Endothelial cell of umbilical vein (primary cell): Measurements from ENCODE around the gene LRIG1. TPM values are rescaled to one million over a fixed set of nuclear protein-coding genes. Genes with fewer than 3 reads are reported as not detected.

Experiments
- BruUV-seq: library from RNA; stranded (reverse); fragments of 400-500 nt; replicated peaks from 2 replicates; lab custom pipeline; 2021; lab: Mats Ljungman, UMichigan
- CTCF ChIA-PET: fragments of 300-600, 350-600 bp; sonication (Branson Sonifier 250); formaldehyde crosslinking; loops from one replicate; lab custom pipeline; 2021; ENCODE audit warnings: antibody characterized with exemption, inconsistent platforms; lab: Charles Lee
- POLR2A ChIA-PET: fragments of 300-600, 350-600 bp; sonication (Branson Sonifier 250); formaldehyde crosslinking; loops from one replicate; lab custom pipeline; 2021; ENCODE audit warnings: antibody characterized with exemption, inconsistent platforms; lab: Charles Lee
- DNase-seq: peaks from one replicate; pipeline ENCODE4 v3.0.0-alpha.2; 2011; ENCODE audit warnings: low read depth, low spot score
- FAIRE-seq: peaks from 2 replicates; lab custom pipeline; 2011; peaks lifted over from hg19 to GRCh38; lab: Jason Lieb, UNC
- H2AFZ ChIP-seq: 2 replicates; pipeline ENCODE4 v1.6.0; 2012; ENCODE audit warnings: low read depth, low read length, control low read depth, inconsistent platforms
- H3K27ac ChIP-seq: 2 replicates; pipeline ENCODE4 v1.5.1; 2011; ENCODE audit warnings: low read depth, mild to moderate bottlenecking, control low read depth, low read length, moderate library complexity; ENCODE audit not compliant: insufficient read depth
- H3K27me3 ChIP-seq, 2 experiments: 2 replicates each; pipeline versions ENCODE4 v1.6.0 to v1.6.1; 2011; ENCODE audit warnings: low read length in 2 of 2, mixed read lengths in 1 of 2; ENCODE audit not compliant: control insufficient read depth in 2 of 2, insufficient read depth in 2 of 2
- H3K36me3 ChIP-seq, 2 experiments: 2 replicates in 1 of 2; 3 replicates in 1 of 2; pipeline ENCODE4 v1.5.1; 2011; ENCODE audit warnings: low read length in 2 of 2, mild to moderate bottlenecking in 1 of 2, moderate library complexity in 1 of 2; ENCODE audit not compliant: control insufficient read depth in 2 of 2, insufficient read depth in 2 of 2; ENCODE audit errors: extremely low read depth in 1 of 2
- H3K4me1 ChIP-seq: 3 replicates; pipeline ENCODE4 v1.5.1; 2011; ENCODE audit warnings: mild to moderate bottlenecking, low read length; ENCODE audit not compliant: control insufficient read depth, insufficient read depth; ENCODE audit errors: extremely low read depth
- H3K4me2 ChIP-seq: 2 replicates; pipeline ENCODE4 v1.6.1; 2011; ENCODE audit warnings: low read length, control low read depth, mixed read lengths; ENCODE audit not compliant: insufficient read depth
- H3K4me3 ChIP-seq, 3 experiments: fragments of 200-600 bp in 1 of 3; sonication (generic), shearing (Covaris generic) in 1 of 3; replicated peaks in 1 of 3; 2 replicates each; pipeline ENCODE4 v1.5.1; 2011 to 2016; ENCODE audit warnings: control low read depth in 3 of 3, low read length in 3 of 3, mild to moderate bottlenecking in 2 of 3, inconsistent platforms in 1 of 3, low read depth in 1 of 3, moderate library complexity in 1 of 3; ENCODE audit not compliant: insufficient read depth in 1 of 3
- H3K79me2 ChIP-seq: 2 replicates; pipeline ENCODE4 v1.6.0; 2012; ENCODE audit warnings: low read length, inconsistent platforms; ENCODE audit not compliant: control insufficient read depth, insufficient read depth
- H3K9ac ChIP-seq: replicated peaks from 2 replicates; pipeline ENCODE3; 2011; ENCODE audit warnings: low read length, control low read depth; ENCODE audit not compliant: insufficient read depth; ENCODE audit errors: extremely low read depth
- H3K9me1 ChIP-seq: replicated peaks from 3 replicates; pipeline ENCODE4 v1.6.0; 2011; ENCODE audit warnings: mild to moderate bottlenecking, low read length; ENCODE audit not compliant: control insufficient read depth, insufficient read depth; ENCODE audit errors: extremely low read depth
- H3K9me3 ChIP-seq: replicated peaks from 2 replicates; pipeline ENCODE4 v1.5.1; 2012; ENCODE audit warnings: low read length, inconsistent platforms; ENCODE audit not compliant: control insufficient read depth, insufficient read depth
- H4K20me1 ChIP-seq: replicated peaks from 2 replicates; pipeline ENCODE3; 2011; ENCODE audit warnings: mild to moderate bottlenecking, low read length; ENCODE audit not compliant: control insufficient read depth, insufficient read depth; ENCODE audit errors: extremely low read depth
- EZH2 ChIP-seq: IDR thresholded peaks from 2 replicates; pipeline ENCODE4 v1.6.1; 2012; ENCODE audit warnings: borderline replicate concordance, low read depth, mild to moderate bottlenecking, moderate library complexity, low read length, inconsistent platforms; ENCODE audit not compliant: severe bottlenecking
- FOS ChIP-seq: IDR thresholded peaks from 2 replicates; pipeline ENCODE4 v1.6.1; 2011; ENCODE audit warnings: mild to moderate bottlenecking, low read length, moderate library complexity, borderline replicate concordance; ENCODE audit not compliant: insufficient read depth
- GATA2 ChIP-seq: IDR thresholded peaks from 2 replicates; pipeline ENCODE4 v1.7.0; 2011; ENCODE audit warnings: low read depth, mild to moderate bottlenecking, moderate library complexity, mixed read lengths, low read length; ENCODE audit not compliant: insufficient read length, insufficient read depth
- JUN ChIP-seq: IDR thresholded peaks from 2 replicates; pipeline ENCODE4 v1.6.1; 2011; ENCODE audit warnings: borderline replicate concordance, low read depth; ENCODE audit not compliant: insufficient read length, insufficient read depth
- MAX ChIP-seq: IDR thresholded peaks from 2 replicates; pipeline ENCODE4 v1.6.1; 2011; ENCODE audit not compliant: insufficient read depth, insufficient read length
- MYC ChIP-seq: IDR thresholded peaks from one replicate; pipeline ENCODE4 v1.6.1; 2011; ENCODE audit warnings: mild to moderate bottlenecking, low read depth, low read length
- POLR2A ChIP-seq: IDR thresholded peaks from 2 replicates; pipeline ENCODE4 v1.6.1; 2012; ENCODE audit warnings: low read depth, mild to moderate bottlenecking, control low read depth, low read length
- POLR2AphosphoS5 ChIP-seq: IDR thresholded peaks from 2 replicates; pipeline ENCODE4 v1.6.1; 2012; ENCODE audit warnings: low read depth, mild to moderate bottlenecking, control low read depth, low read length, moderate library complexity; ENCODE audit not compliant: insufficient read depth
- dilution Hi-C: fragments of 300-500 bp; cut with MboI; formaldehyde crosslinking; loops from one replicate; pipeline ENCODE4 v1.15.0; 2019; ENCODE audit warnings: low sequenced_read_pairs; ENCODE audit not compliant: extremely low pct_ligation_motif_present
- intact Hi-C: fragments of 100-400 bp; cut with micrococcal nuclease; formaldehyde crosslinking; loops from one replicate; pipeline ENCODE4 v1.10.0; 2022
- polyA plus RNA-seq, 4 experiments: library from polyadenylated mRNA; depleted of rRNA in 3 of 4; stranded (reverse) in 3 of 4; unstranded in 1 of 4; fragments of >200 nt; gene quantifications; 2 replicates each; pipeline versions ENCODE4 v1.2.1 to v1.2.3, GENCODE V29; 2011 to 2012; ENCODE audit warnings: missing spikeins in 1 of 4
- total RNA-seq: library from RNA; stranded (reverse); gene quantifications from 2 replicates; pipeline ENCODE4 v1.2.3, GENCODE V29; 2021
- TF ChIP-seq, protein P1 (sequence below), 2 donors: IDR thresholded peaks; 1 replicate in 1 of 2; 2 replicates in 1 of 2; pipeline ENCODE4 v1.5.1; 2011; ENCODE audit warnings: low read length in 2 of 2, mild to moderate bottlenecking in 2 of 2, moderate library complexity in 2 of 2, control low read depth in 1 of 2, inconsistent platforms in 1 of 2, low read depth in 1 of 2; ENCODE audit not compliant: insufficient read depth in 1 of 2; ENCODE audit errors: extremely low read depth in 1 of 2

Gene LRIG1
- total and polyA plus RNA-seq, 2 donors (not counting 3 experiments of a cell fraction or from before 2014, with no cell fraction given): 50.3 to 52.2 TPM

DNA sequence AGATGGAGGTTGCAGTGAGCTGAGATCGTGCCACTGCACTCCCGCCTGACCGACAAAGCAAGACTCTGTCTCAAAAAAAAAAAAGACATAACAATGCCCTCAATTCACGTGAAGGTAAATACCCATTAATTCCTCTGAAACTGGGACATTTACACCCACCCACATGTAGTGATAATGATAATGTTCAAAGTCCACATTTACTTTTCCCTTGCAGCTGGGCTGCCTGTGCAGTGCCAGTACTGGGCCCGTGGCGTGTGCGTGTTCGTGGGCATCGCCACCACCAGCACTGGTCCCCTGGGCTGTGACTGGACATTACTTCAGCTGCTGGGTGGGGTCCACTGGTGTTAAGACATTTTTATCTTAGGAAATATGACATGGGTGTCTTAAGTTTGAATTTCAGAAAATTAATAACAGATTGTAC lies 156.4 kb downstream of the LRIG1 start:
- peaks cover 1% of the 10 kb centered on the region for H3K4me1 ChIP-seq
- ChIA-PET CTCF (interaction anchor here (0.6 to 1.4 kb wide), 4 partner anchors 10 to 47 kb away, joined by 3 to 4 read pairs (median 3); no protein-coding TSS in a partner anchor), POLR2A (no interaction called here)
- H3K9ac ChIP-seq: no peak overlapping the region
- no peak for TF ChIP-seq EZH2
- no peak for TF ChIP-seq MAX
- no peak for TF ChIP-seq POLR2AphosphoS5
- TF ChIP-seq FOS: no peak
- TF ChIP-seq JUN: no peak
- TF ChIP-seq, protein P1, sequence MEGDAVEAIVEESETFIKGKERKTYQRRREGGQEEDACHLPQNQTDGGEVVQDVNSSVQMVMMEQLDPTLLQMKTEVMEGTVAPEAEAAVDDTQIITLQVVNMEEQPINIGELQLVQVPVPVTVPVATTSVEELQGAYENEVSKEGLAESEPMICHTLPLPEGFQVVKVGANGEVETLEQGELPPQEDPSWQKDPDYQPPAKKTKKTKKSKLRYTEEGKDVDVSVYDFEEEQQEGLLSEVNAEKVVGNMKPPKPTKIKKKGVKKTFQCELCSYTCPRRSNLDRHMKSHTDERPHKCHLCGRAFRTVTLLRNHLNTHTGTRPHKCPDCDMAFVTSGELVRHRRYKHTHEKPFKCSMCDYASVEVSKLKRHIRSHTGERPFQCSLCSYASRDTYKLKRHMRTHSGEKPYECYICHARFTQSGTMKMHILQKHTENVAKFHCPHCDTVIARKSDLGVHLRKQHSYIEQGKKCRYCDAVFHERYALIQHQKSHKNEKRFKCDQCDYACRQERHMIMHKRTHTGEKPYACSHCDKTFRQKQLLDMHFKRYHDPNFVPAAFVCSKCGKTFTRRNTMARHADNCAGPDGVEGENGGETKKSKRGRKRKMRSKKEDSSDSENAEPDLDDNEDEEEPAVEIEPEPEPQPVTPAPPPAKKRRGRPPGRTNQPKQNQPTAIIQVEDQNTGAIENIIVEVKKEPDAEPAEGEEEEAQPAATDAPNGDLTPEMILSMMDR (IDR thresholded peaks at IDR 0.05; ENCODE audit: extremely low read depth in 1 of 2, insufficient read depth in 1 of 2, low read depth in 1 of 2, low read length in 2 of 2): no peak
- TF ChIP-seq MYC: no peak
- no peak for TF ChIP-seq POLR2A
- TF ChIP-seq GATA2: no peak
- FAIRE-seq: no peak
- no peak overlapping the region for H3K4me2 ChIP-seq
- no peak for DNase-seq
- BruUV-seq: no TSS peak
- no peaks in the 10 kb centered on the region for H3K9me3 ChIP-seq
- dilution Hi-C loops: no loop called here
- H3K4me3 ChIP-seq: no peak overlapping the region
- intact Hi-C loops: no loop called here
- no peaks in the 10 kb centered on the region for H3K36me3 ChIP-seq
- no peak overlapping the region for H3K27ac ChIP-seq
- H3K79me2 ChIP-seq: no peaks in the 10 kb centered on the region
- H3K9me1 ChIP-seq: no peaks in the 10 kb centered on the region
- H3K27me3 ChIP-seq: no peaks in the 10 kb centered on the region
- H4K20me1 ChIP-seq: no peaks in the 10 kb centered on the region
- no peak overlapping the region for H2AFZ ChIP-seq
